GM21360 (cell line): ENCODE results near the gene E2F2.

Source experiments
- ATAC-seq: cut with Tn5 transposase; IDR thresholded peaks from one replicate; pipeline ENCODE4 v1.9.1; 2021; ENCODE audit warnings: mild to moderate bottlenecking, moderate library complexity; ENCODE audit not compliant: unreplicated experiment

E2F2 gene

DNA sequence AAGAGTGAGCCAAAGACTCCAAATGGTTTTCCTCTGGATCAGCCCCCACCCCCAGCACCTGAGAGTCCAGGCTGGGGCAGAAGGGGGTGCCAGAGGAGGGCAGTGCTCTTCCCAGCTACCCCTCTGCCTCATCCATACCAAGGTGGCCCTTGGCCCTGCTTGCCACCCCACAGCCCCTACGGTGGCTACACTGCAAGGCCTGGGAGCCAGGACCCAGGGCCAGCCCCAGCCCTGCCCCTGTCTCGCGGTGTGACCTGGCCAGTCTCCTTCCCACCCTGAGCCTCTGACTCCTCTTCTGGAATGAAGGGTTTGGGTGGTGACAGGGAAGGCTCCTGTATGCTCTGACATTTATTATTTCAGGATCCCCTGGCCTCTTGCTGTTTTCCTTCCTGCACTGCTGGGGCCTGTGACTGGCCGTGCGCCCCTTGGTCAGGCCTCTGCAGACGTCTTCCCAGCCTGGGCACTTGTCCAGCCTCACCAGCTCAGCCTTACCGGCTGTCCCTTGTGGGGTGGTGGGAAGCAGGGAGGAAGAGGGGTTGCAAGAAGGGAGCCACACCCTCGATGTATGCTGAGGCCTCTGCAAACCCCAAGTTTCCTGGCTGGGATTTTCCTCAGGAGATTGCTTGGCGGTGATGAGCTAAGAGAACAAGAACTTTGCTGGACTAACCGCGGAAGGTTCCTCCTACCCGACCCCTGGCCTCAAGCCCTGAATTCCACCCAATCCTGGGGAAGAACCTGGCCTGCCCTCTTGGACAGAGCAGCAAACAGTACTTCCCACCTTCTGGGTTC, 60.6 kb downstream of the E2F2 start:
- ATAC-seq, result no peak

GRCh38 chr1:23469372-23469982, 61.6 kb downstream of the E2F2 start:
- ATAC-seq, result no peak

- no peak for ATAC-seq
These were observed 64.5 kb downstream of the E2F2 start for GRCh38 chr1:23466423-23466989.

DNA sequence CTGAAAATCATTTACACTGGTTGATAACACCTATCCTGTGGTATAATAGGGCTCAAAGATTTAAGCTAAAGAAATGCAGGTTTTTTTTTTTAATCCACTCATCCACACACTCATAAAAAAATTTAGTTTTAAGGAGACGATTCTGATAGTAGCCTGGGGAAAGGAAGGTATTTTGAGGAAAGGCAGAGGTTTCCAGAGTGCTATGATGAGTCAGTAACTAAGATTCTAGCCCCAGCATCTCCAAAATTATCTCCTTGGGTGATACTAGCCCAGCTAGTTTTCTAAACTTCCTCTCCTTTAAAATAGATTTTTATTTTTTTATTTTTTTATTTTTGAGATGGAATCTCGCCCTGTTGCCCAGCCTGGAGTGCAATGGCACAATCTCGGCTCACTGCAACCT, 67.7 kb downstream of the E2F2 start:
- no peak for ATAC-seq

DNA sequence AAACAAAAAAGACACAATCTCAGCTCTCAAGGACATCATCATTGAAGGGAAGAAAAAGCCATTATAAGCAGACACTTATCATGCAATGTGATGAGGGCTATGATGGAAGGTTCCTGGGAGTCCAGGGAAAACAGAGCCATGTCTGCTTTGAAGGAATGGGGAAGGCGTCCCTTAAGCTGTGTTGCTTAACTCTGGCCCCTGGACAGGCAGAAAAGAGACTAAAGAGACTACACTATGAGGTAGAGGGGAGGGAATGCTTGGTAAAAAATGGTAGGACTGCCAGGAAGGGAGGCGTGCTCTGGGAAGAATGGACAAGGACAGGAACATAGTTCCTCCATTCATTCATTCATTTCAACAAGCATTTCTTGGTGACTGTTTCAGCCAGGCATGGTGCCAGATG, 68.3 kb downstream of the E2F2 start:
- ATAC-seq, result no peak

DNA sequence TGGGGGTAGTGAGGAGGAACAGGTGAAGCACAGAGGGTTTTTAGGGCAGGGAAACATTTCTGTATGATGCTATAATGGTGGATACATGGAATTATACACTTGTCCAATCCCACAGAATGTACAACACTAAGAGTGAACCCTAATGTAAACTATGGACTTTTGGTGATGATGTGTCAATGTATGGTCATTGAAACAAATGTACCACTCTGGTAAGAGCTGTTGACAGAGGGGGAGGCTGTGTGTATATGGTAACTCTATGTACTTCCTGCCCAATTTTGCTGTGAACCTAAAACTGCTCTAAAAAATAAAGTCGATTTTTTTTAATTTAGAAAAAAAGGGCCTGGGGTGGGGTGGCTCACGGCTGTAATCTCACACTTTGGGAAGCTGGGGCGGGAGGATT, 70.0 kb downstream of the E2F2 start:
- no peak for ATAC-seq

DNA sequence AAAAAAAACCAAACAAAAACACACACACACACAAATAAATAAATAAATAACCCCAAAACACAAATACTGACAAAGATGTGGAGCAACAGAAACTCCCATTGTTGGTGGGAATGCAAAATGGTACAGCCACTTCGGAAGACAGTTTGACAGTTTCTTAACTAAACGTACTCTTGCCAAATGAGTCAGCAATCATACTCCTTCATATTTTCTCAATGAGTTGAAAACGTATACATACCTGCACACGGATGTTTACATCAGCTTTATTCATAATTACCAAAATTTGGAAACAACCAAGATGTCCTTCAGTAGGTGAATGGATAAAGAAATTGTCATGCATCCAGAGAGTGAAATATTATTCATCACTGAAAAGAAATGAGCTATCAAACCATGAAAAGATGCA, 70.5 kb downstream of the E2F2 start:
- no peak for ATAC-seq

DNA sequence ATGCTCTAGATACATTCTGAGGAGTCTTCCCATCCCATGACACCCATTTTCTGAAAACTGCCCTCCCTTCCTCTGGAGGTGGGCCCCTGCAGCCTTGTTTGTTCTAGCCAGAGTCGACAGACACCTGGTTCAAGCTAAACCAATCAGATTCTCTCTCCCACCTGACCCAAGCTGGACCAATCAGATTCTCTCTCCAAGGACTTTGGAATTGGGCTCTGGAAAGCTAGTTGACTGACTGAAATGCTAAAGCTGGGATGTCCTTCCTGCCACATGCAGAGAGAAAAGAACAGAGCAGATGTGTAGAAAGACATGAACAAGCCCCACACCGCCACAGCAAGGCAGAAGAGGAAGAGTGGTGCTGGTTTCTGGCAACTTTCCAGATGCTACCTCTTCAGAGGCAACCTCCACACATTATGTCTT, 71.7 kb downstream of the E2F2 start:
- no peak for ATAC-seq
